HUDEP-2 (cell line): ENCODE results near the gene NEO1.
"Not testable (repeated sequence)": the region's sequence is repeated elsewhere in the genome, so short reads cannot be mapped to it uniquely, and the experiment has no call there.

Experiments
- DNase-seq, 76 experiments: peaks; one replicate each; lab custom pipeline; 2025; ENCODE audit not compliant: unreplicated experiment in 76 of 76; lab: John Stamatoyannopoulos, UW

Gene NEO1

GRCh38 chr15:73139744-73140553, 87.7 kb downstream of the NEO1 start:
- no peak for DNase-seq

- DNase-seq, result no peak
Observed at GRCh38 chr15:73141216-73141900, 89.1 kb downstream of the NEO1 start.

GRCh38 chr15:73142802-73143762, 90.8 kb downstream of the NEO1 start:
- no peak for DNase-seq

- DNase-seq, result no peak
Observed at GRCh38 chr15:73143763-73144155, 91.5 kb downstream of the NEO1 start.

- DNase-seq, result no peak
Observed at GRCh38 chr15:73146419-73146818, 94.2 kb downstream of the NEO1 start.

- no peak for DNase-seq
Observed at GRCh38 chr15:73150831-73151230, 98.6 kb downstream of the NEO1 start.

GRCh38 chr15:73153024-73153423, 100.8 kb downstream of the NEO1 start:
- no peak for DNase-seq

GRCh38 chr15:73153447-73153846, 101.2 kb downstream of the NEO1 start:
- DNase-seq, result no peak

GRCh38 chr15:73156431-73157191, 104.3 kb downstream of the NEO1 start:
- DNase-seq, result peak in 1 of 76 experiments; percentile 4

- no peak for DNase-seq
Observed at GRCh38 chr15:73161546-73161945, 109.3 kb downstream of the NEO1 start.

GRCh38 chr15:73165435-73165834, 113.2 kb downstream of the NEO1 start:
- no peak for DNase-seq

- DNase-seq, result peak in 20 of 76 experiments; percentile 2 to 76 (median 34)
Observed at GRCh38 chr15:73165844-73166243, 113.6 kb downstream of the NEO1 start.

- DNase-seq, result not testable (repeated sequence)
Observed at GRCh38 chr15:73166711-73167110, 114.4 kb downstream of the NEO1 start.

- DNase-seq, result no peak
Observed at GRCh38 chr15:73168487-73168886, 116.2 kb downstream of the NEO1 start.

GRCh38 chr15:73171711-73172110, 119.4 kb downstream of the NEO1 start:
- DNase-seq, result no peak

GRCh38 chr15:73172508-73172907, 120.2 kb downstream of the NEO1 start:
- DNase-seq, result no peak

GRCh38 chr15:73174171-73174570, 121.9 kb downstream of the NEO1 start:
- no peak for DNase-seq

- no peak for DNase-seq
Observed at GRCh38 chr15:73175382-73175781, 123.1 kb downstream of the NEO1 start.

- DNase-seq, result no peak
Observed at GRCh38 chr15:73176598-73176997, 124.3 kb downstream of the NEO1 start.

- no peak for DNase-seq
Observed at GRCh38 chr15:73183071-73183470, 130.8 kb downstream of the NEO1 start.
